PFSK-1 (cell line): ENCODE results near the gene CPOX.

ENCODE experiments used
- POLR2AphosphoS5 ChIP-seq: IDR thresholded peaks from 2 replicates; pipeline ENCODE4 v1.6.1; 2012; ENCODE audit warnings: low read depth, mild to moderate bottlenecking, control low read depth, low read length, moderate library complexity
- SIN3A ChIP-seq: IDR thresholded peaks from 2 replicates; pipeline ENCODE4 v1.6.1; 2012; ENCODE audit warnings: mild to moderate bottlenecking, low read length, moderate library complexity, borderline replicate concordance; ENCODE audit not compliant: insufficient read depth
- TF ChIP-seq, protein P1 (sequence below), 2 experiments: IDR thresholded peaks; 2 replicates each; pipeline versions ENCODE4 v1.6.1 to v1.8.0; 2011 to 2012; ENCODE audit warnings: low read depth in 2 of 2, low read length in 2 of 2, control low read depth in 1 of 2, inconsistent platforms in 1 of 2, mild to moderate bottlenecking in 1 of 2, moderate library complexity in 1 of 2; ENCODE audit not compliant: insufficient read depth in 1 of 2

DNA sequence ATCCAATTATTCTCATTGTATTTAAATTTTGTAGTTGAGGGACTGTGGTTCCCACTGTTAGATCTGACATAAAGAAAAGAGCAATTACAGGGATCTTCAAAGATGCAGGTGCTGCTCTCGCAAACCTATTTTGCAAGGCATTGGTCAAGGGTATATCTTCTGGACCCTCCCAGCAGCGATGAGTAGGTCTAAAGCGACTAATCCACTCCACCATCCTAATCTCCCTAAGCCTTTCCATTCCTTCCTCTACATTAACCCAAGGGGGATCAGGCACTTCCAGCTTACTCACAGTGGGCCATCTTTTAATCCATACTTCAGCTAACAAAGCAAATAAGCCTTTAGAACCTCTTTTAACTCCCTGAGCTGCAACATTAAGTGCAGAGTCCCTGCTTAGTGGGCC, 37.0 kb upstream of the CPOX start:
- TF ChIP-seq, protein P1, sequence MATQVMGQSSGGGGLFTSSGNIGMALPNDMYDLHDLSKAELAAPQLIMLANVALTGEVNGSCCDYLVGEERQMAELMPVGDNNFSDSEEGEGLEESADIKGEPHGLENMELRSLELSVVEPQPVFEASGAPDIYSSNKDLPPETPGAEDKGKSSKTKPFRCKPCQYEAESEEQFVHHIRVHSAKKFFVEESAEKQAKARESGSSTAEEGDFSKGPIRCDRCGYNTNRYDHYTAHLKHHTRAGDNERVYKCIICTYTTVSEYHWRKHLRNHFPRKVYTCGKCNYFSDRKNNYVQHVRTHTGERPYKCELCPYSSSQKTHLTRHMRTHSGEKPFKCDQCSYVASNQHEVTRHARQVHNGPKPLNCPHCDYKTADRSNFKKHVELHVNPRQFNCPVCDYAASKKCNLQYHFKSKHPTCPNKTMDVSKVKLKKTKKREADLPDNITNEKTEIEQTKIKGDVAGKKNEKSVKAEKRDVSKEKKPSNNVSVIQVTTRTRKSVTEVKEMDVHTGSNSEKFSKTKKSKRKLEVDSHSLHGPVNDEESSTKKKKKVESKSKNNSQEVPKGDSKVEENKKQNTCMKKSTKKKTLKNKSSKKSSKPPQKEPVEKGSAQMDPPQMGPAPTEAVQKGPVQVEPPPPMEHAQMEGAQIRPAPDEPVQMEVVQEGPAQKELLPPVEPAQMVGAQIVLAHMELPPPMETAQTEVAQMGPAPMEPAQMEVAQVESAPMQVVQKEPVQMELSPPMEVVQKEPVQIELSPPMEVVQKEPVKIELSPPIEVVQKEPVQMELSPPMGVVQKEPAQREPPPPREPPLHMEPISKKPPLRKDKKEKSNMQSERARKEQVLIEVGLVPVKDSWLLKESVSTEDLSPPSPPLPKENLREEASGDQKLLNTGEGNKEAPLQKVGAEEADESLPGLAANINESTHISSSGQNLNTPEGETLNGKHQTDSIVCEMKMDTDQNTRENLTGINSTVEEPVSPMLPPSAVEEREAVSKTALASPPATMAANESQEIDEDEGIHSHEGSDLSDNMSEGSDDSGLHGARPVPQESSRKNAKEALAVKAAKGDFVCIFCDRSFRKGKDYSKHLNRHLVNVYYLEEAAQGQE (IDR thresholded peaks at IDR 0.05; ENCODE audit: insufficient read depth in 1 of 2, low read depth in 2 of 2, low read length in 2 of 2): no peak
- TF ChIP-seq POLR2AphosphoS5 (no peak), SIN3A (no peak)
